Colonic mucosa (tissue), 4 donors: ENCODE results near the gene DNAJA1. TPM values are rescaled to one million over a fixed set of nuclear protein-coding genes. Genes with fewer than 3 reads are reported as not detected.

Experiments
- DNase-seq: peaks from one replicate; pipeline ENCODE4 v3.0.0-alpha.2; 2020
- H3K27ac ChIP-seq: fragments of 200-600 bp; one replicate; pipeline ENCODE4 v1.8.0; 2021
- H3K27me3 ChIP-seq: fragments of 200-600 bp; one replicate; pipeline ENCODE4 v1.8.0; 2021
- H3K36me3 ChIP-seq: fragments of 200-600 bp; one replicate; pipeline ENCODE4 v1.8.0; 2021
- H3K4me1 ChIP-seq: fragments of 200-600 bp; one replicate; pipeline ENCODE4 v1.8.0; 2021; ENCODE audit warnings: mild to moderate bottlenecking
- H3K4me3 ChIP-seq: fragments of 200-600 bp; one replicate; pipeline ENCODE4 v1.8.0; 2021
- H3K9ac ChIP-seq, 2 donors: one replicate each; pipeline ENCODE4 v1.7.0; 2013; ENCODE audit warnings: control low read depth in 2 of 2, low read depth in 2 of 2, low read length in 2 of 2
- H3K9me3 ChIP-seq: fragments of 200-600 bp; one replicate; pipeline ENCODE4 v1.8.0; 2021
- intact Hi-C: fragments of 100-400 bp; cut with DNase I; formaldehyde crosslinking; loops from one replicate; pipeline ENCODE4 v1.14.1; 2022
- total RNA-seq, 2 donors: library from RNA; stranded (reverse); fragmentation: NEBNext Ultra II Directional in 1 of 2; extraction: Animal tissue kit (Norgen Biotek cat#: 25700) in 1 of 2; gene quantifications; one replicate each; pipeline ENCODE4 v1.2.1, GENCODE V29; 2021
- TF ChIP-seq, protein P1 (sequence below): fragments of 200-600 bp; IDR thresholded peaks from one replicate; pipeline ENCODE4 v1.8.0; 2022; ENCODE audit warnings: antibody characterized with exemption, mild to moderate bottlenecking
- donor health status: healthy.
- donor health status: DM: no; HTN: no; CAD: no.
- donor health status: DM: no; HTN: no; CAD: no.

Gene DNAJA1
- total RNA-seq, 2 donors from 2014 or later = 66.4 to 93.6 TPM

DNA sequence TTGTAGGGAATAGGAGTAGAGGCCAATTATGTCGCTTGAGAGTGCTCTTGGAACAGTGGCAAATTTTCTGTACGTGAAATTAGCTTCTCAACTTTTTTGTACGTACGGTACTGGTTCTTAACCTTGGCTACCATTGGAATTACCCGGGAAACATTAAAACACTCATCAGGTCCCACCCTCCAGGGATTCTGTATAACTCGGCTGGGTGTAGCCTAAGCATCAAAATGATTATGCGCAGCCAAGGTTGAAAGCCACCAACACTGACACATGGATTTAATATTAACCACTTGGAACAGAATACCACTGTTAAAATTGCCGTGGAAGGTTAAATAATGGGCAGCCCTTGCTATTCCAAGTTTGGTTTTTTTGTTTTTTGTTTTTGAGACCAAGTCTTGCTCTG lies 17.4 kb downstream of the DNAJA1 start:
- Histone ChIP-seq H3K27ac (no peak overlapping the region), H3K9ac (no peak overlapping the region)

GRCh38 chr9:33043671-33044070 lies 18.6 kb downstream of the DNAJA1 start:
- peak overlapping the region in 1 of 2 donors; percentile 67 for H3K9ac ChIP-seq
- TF ChIP-seq, protein P1, sequence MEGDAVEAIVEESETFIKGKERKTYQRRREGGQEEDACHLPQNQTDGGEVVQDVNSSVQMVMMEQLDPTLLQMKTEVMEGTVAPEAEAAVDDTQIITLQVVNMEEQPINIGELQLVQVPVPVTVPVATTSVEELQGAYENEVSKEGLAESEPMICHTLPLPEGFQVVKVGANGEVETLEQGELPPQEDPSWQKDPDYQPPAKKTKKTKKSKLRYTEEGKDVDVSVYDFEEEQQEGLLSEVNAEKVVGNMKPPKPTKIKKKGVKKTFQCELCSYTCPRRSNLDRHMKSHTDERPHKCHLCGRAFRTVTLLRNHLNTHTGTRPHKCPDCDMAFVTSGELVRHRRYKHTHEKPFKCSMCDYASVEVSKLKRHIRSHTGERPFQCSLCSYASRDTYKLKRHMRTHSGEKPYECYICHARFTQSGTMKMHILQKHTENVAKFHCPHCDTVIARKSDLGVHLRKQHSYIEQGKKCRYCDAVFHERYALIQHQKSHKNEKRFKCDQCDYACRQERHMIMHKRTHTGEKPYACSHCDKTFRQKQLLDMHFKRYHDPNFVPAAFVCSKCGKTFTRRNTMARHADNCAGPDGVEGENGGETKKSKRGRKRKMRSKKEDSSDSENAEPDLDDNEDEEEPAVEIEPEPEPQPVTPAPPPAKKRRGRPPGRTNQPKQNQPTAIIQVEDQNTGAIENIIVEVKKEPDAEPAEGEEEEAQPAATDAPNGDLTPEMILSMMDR = no peak
- H3K27me3 ChIP-seq = no peaks in the 10 kb centered on the region
- peak overlapping the region; percentile 45 for H3K4me3 ChIP-seq
- H3K9me3 ChIP-seq = no peaks in the 10 kb centered on the region
- H3K27ac ChIP-seq = peak overlapping the region; percentile 83
- no peak for DNase-seq
- H3K4me1 ChIP-seq = no peaks in the 10 kb centered on the region
- intact Hi-C loops = no loop called here
- peaks cover 5% of the 10 kb centered on the region for H3K36me3 ChIP-seq

More for the DNA sequence above, 17.4 kb downstream of the DNAJA1 start:
- TF ChIP-seq, protein P1 = no peak
- intact Hi-C loops = no loop called here
- no peaks in the 10 kb centered on the region for H3K4me1 ChIP-seq
- peaks cover 12% of the 10 kb centered on the region for H3K36me3 ChIP-seq
- H3K27me3 ChIP-seq = no peaks in the 10 kb centered on the region
- DNase-seq = no peak
- no peaks in the 10 kb centered on the region for H3K9me3 ChIP-seq
- no peak overlapping the region for H3K4me3 ChIP-seq

DNA sequence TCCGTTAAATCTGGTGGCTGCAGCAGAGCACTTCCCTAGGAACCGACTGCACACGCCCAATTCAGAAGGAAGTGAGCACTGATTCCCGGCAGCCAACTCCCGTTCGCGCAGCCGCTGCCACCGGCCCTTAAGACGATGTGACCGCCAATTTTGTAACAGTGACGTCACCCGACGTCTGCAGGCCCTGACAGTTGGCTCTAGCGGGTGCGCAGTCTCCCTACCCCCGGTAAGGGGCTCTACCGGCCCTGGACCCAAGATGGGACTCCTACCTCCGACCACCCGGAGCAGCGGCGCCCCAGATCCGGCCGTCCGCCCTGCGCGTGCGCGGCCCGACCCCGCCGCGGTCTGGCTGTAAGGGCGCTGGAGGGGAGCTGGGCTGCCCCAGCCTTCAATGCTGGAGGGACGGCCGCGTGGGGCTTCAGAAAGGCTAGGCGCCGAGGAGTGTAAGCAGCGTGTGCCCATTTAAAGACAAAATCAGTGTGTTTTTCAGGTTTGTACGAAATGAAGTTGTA lies 19.1 kb downstream of the DNAJA1 start:
- no peaks in the 10 kb centered on the region for H3K4me1 ChIP-seq
- TF ChIP-seq, protein P1 = no peak
- H3K9ac ChIP-seq = peak overlapping the region; percentile 67 to 77
- no peaks in the 10 kb centered on the region for H3K36me3 ChIP-seq
- DNase-seq = peak; percentile 87
- intact Hi-C loops = no loop called here
- H3K4me3 ChIP-seq = peak overlapping the region; percentile 45
- no peaks in the 10 kb centered on the region for H3K9me3 ChIP-seq
- H3K27me3 ChIP-seq = no peaks in the 10 kb centered on the region
- peak overlapping the region; percentile 83 for H3K27ac ChIP-seq

DNA sequence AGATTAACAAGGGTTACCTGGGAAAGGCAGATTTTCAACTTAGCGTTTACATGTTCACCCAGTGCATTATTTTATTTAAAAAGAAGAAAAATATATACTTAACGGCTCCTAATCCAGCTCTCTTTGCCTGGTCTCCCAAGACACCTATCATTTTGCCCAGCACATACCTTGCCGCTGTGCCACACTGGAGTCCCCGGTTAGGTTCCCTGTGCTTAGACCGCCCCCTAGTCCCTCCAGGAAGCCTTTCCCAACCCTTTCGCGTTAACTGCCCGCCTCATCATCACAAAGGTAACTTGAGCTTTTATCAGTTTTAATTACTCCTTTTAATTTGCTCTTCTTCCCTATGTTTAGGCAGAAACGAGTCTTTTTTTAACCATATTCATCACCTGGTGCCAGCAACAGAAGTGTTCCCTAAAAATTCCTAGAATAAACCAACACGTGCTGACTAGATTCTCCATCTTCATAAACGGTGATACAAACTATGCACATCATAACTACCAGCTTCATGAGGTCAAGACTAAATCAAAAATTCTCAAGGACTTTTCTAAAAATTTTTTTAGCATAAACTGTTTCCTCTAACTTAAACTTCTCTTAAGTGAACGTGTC lies 19.7 kb downstream of the DNAJA1 start:
- Histone ChIP-seq H3K4me1 (no peaks in the 10 kb centered on the region), H3K36me3 (no peaks in the 10 kb centered on the region), H3K27me3 (no peaks in the 10 kb centered on the region), H3K4me3 (peak overlapping the region; percentile 45), H3K27ac (peak overlapping the region; percentile 83), H3K9ac (peak overlapping the region; percentile 67 to 77), H3K9me3 (no peaks in the 10 kb centered on the region)
- DNase-seq = peak; percentile 67
- intact Hi-C loops = no loop called here
- TF ChIP-seq, protein P1 = no peak

DNA sequence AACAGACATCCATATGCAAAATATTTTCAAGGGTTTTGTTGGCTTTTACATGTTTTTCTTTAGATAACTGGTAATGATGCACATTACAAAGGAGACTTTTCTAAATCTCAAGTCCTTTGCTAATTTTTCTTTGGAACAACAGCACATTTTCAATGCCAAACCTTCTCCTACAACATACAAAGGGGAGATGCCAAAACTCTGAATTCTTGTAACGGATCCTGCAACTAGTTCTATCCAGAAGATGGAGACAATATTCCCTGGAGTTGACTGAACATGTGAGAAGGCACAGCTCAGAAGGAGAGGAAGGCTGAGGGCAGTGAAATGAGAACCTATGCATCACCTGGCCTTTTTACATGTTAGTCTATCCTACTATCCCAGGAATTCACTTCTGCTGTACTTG lies 21.0 kb downstream of the DNAJA1 start:
- TF ChIP-seq, protein P1 = no peak
- intact Hi-C loops = no loop called here

More for the DNA sequence above, 21.0 kb downstream of the DNAJA1 start:
- Histone ChIP-seq H3K27me3 (no peaks in the 10 kb centered on the region), H3K4me1 (no peaks in the 10 kb centered on the region), H3K9me3 (no peaks in the 10 kb centered on the region), H3K9ac (no peak overlapping the region), H3K4me3 (no peak overlapping the region), H3K36me3 (no peaks in the 10 kb centered on the region), H3K27ac (no peak overlapping the region)
- no peak for DNase-seq
